D721Med (cell line): ENCODE measurements around the gene CLIP1.

Source experiments
- DNase-seq: peaks from one replicate; pipeline ENCODE4 v3.0.0; 2011; ENCODE audit warnings: low spot score; ENCODE audit not compliant: insufficient read length
- FAIRE-seq: peaks from 2 replicates; lab custom pipeline; 2011; peaks lifted over from hg19 to GRCh38; lab: Jason Lieb, UNC
- TF ChIP-seq, protein P1 (sequence below): IDR thresholded peaks from 2 replicates; pipeline ENCODE4 v1.5.1; 2012; ENCODE audit warnings: mild to moderate bottlenecking, control low read depth; ENCODE audit not compliant: insufficient read depth; ENCODE audit errors: missing control alignments

The CLIP1 gene

DNA sequence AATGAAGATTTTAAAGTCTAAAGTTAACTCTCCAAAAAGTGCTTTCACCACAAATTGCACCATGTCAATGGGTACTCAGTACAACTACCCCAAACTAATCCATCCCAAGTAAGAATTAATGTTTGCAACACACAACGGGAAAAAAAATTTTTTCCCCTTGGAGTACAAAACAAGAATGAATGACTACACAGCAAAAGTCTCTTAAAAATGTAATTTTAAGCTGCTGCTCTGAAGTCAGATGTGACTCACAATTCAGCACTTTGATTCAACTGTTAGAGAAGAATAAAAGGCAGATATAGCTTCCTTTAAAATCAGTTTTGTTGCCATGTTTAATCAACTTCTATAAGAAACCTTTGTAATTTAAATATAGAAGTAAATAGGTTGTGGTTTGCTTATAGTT, 113.7 kb downstream of the CLIP1 start:
- DNase-seq (no peak), FAIRE-seq (no peak)
- TF ChIP-seq, protein P1, sequence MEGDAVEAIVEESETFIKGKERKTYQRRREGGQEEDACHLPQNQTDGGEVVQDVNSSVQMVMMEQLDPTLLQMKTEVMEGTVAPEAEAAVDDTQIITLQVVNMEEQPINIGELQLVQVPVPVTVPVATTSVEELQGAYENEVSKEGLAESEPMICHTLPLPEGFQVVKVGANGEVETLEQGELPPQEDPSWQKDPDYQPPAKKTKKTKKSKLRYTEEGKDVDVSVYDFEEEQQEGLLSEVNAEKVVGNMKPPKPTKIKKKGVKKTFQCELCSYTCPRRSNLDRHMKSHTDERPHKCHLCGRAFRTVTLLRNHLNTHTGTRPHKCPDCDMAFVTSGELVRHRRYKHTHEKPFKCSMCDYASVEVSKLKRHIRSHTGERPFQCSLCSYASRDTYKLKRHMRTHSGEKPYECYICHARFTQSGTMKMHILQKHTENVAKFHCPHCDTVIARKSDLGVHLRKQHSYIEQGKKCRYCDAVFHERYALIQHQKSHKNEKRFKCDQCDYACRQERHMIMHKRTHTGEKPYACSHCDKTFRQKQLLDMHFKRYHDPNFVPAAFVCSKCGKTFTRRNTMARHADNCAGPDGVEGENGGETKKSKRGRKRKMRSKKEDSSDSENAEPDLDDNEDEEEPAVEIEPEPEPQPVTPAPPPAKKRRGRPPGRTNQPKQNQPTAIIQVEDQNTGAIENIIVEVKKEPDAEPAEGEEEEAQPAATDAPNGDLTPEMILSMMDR, result no peak

DNA sequence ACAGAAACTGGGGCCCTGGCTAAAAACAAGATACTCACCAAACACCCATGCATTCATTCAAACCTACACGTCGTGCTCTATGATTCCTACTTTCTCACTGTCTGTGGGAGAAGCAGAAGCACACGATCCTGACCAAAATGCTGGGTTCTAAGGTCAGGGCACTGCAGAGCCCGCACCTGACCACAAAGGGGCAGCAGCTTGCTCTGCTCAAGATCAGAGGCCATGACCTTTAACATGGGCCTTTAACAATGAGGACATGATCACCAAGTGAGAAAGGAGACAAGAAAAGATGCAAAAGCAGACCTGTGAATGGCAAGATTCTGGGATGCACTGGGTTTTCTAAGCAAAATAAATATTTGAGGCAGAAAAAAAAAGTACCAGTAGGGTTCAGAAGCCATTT, 116.1 kb downstream of the CLIP1 start:
- FAIRE-seq (no peak), DNase-seq (no peak)
- TF ChIP-seq, protein P1, result no peak

DNA sequence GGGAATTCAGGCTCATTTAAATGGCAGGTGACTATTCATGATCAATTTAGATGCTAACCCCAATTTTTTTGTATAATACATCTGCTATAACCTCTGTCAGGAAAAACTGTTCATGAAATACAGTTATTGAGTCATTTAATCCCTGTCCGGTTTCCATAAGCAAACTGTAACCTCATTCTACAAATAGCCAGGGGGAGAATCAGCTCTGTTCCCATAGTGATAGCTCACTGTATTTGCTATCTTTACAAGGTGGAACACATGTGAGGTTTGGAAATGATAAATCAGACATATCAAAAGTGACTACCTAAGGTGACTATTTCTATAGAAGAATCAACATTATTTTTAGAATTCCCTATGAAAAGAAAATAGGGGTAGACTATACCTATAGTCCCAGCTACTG, 117.5 kb downstream of the CLIP1 start:
- TF ChIP-seq, protein P1, result no peak
- DNase-seq, result no peak
- no peak for FAIRE-seq

DNA sequence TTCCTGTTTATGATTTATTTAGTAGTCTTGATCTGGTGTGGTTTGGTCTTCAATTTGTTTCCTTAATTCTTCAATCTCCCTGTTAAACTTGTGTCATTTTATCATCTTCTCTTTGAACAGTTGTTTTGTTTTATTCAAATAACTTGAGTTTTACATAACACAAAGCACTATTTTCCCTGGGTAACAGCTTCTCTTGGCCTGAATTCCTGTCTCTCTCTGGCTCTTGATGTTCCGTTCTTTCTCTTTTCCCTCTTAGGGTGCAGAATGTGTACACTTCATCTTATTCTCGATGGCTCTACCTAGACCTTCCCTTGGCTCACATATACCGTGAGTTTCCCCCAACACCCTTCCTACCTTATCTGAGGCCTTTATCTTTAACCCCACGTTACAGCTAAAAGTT, 119.4 kb downstream of the CLIP1 start:
- TF ChIP-seq, protein P1, result no peak
- DNase-seq, result no peak
- FAIRE-seq, result no peak

DNA sequence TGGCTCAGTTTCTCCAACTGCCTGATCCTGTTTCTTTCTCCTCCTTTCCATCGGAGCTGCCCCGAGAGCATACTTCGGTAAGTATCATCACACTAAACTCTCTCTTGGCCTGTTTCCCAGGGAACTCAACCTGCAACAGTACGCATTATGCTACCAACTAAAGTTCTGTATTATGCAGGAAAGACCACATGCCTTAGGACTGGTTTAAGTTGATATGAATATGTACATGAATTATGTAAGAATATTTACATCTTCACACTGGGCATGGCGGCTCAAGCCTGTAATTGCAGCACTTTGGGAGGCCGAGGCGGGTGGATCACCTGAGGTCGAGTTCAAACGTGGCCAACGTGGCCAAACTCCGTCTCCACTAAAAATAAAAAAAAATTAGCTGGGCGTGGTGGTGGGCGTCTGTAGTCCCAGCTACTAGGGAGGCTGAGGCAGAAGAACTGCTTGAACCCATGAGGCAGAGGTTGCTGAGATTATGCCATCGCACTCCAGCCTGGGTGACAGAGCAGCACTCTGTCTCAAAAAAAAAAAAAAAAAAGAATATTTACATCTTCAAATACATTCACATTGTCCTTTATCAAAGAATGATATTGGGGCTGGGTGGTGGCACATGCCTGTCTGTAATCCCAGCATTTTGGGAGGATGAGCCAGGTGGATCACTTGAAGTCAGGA, 124.3 kb downstream of the CLIP1 start:
- DNase-seq (no peak), FAIRE-seq (no peak)
- TF ChIP-seq, protein P1, result no peak

DNA sequence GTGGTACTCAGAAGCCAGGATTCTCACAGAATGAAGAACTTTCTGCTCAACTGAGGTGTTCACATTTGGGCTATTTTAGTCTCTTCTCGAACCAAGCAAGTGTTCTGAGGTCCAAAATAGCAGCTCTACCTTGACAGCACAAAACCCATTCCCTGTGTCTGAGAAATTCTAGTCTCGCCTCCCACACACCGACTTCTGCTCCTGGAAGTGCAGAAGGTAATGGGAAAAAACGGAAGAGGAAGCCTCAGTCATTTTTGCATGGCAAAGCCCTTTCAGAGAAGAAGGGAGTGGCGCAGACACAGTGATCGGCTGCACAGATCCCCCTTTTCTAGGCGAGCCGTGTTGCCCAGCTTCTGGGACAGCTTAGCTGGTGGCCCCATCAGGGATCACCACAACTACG, 125.0 kb downstream of the CLIP1 start:
- FAIRE-seq, result no peak
- no peak for DNase-seq
- TF ChIP-seq, protein P1, result no peak

DNA sequence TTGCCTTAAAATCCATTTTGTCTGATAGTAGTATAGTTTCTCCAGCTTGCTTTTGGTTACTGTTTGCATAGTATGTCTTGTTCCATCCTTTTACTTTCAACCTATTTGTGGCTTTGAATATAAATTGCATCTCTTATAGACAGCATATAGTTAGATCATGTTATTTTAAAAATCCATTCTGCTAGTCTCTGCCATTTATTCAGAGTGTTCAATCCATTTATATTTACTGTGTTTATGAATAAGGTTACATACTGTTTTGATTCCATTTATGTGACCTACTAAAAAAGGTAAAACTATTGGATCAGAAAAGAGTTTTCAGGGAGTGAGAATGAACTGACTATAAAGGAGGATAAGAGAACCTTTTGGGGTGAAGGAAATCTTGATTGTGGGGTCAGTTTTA, 126.6 kb downstream of the CLIP1 start:
- FAIRE-seq (no peak), DNase-seq (no peak)
- TF ChIP-seq, protein P1, result no peak
